T-helper 2 cell (primary cell): ENCODE results near the gene PNMT.
"Not testable (repeated sequence)": the region's sequence is repeated elsewhere in the genome, so short reads cannot be mapped to it uniquely, and the experiment has no call there.

ENCODE experiments used
- DNase-seq, 5 experiments: peaks; one replicate each; pipeline versions ENCODE4 v3.0.0 to v3.0.0-alpha.2; 2012 to 2022

Gene PNMT

DNA sequence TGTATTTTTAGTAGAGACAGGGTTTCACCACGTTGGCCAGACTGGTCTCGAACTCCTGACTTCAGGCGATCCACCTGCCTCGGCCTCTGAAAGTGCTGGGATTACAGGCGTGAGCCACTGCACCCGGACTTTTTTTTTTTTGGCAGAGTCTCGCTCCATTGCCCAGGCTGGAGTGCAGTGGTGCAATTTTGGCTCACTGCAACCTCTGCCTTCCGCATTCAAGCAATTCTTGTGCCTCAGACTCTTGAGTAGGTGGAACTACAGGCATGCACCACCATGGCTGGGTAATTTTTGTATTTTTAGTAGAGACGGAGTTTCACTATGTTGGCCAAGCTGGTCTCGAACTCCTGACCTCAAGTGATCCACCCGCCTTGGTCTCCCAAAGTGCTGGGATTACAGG lies 42.8 kb downstream of the PNMT start:
- not testable (repeated sequence) for DNase-seq

DNA sequence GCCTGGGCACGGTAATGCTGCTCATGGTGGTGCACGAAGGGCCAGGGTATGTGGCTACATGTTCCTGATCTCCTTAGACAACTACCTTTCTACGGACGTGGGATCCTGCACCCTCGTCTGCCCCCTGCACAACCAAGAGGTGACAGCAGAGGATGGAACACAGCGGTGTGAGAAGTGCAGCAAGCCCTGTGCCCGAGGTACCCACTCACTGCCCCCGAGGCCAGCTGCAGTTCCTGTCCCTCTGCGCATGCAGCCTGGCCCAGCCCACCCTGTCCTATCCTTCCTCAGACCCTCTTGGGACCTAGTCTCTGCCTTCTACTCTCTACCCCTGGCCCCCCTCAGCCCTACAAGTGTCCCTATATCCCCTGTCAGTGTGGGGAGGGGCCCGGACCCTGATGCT lies 43.6 kb downstream of the PNMT start:
- DNase-seq: no peak

DNA sequence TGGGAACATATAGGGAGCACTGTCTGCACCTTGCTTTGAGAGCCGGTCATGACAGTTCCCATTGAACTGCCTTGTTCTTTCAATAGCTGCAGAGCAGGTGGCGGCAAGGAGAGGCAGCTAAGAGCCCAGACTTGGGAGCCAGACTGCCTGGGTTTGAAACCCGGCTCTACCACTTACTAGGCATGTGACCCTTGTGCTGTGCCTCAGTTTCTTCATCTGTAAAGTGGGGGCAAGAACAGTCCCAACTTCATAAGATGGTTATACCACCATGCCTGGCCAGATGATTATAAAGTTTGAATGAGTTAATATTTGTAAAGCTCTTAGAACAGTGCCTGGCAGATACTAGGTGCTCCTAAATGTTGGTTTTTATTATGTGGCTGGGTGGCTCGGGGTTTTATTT lies 46.0 kb downstream of the PNMT start:
- DNase-seq: no peak

DNA sequence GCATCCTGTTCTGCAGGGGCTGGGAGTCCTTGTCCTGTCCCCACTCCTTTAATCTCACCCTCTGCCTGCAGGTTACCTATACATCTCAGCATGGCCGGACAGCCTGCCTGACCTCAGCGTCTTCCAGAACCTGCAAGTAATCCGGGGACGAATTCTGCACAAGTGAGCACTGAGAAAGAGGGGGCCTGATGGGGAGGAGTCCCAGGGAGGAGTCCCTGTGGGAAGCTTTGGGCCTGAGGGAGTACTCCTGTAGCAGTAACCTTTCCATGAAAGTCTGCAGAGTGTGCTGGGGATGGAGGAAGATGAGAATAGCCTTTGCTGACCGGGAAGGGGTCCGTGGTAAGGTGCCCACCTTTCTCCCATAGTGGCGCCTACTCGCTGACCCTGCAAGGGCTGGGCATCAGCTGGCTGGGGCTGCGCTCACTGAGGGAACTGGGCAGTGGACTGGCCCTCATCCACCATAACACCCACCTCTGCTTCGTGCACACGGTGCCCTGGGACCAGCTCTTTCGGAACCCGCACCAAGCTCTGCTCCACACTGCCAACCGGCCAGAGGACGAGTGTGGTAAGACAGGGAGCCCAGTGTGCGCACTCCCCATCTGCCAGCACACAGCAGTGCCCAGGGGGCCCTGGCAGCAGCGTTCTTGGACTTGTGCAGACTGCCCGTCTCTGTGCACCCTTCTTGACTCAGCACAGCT lies 47.3 kb downstream of the PNMT start:
- DNase-seq: no peak

DNA sequence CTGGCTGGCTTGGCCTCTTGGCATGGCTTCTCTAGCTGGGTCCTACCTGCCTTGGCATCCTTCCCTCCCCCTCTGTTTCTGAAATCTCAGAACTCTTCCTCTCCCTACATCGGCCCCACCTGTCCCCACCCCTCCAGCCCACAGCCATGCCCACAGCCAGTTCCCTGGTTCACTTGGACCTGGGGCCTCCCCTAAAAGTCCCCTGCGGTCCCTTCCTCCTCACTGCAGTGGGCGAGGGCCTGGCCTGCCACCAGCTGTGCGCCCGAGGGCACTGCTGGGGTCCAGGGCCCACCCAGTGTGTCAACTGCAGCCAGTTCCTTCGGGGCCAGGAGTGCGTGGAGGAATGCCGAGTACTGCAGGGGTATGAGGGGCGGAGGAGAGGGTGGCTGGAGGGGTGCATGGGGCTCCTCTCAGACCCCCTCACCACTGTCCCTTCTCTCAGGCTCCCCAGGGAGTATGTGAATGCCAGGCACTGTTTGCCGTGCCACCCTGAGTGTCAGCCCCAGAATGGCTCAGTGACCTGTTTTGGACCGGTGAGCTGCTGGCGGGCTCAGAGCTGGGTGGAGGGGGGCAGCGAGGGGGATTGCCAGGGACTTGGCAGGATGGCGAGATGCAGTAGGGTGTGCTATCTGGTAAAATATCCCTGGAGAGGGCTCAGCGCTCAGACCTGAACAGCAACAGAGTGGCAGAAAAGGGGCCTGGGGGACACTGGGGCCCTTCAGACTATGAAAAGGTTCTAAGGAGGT lies 48.0 kb downstream of the PNMT start:
- no peak for DNase-seq

DNA sequence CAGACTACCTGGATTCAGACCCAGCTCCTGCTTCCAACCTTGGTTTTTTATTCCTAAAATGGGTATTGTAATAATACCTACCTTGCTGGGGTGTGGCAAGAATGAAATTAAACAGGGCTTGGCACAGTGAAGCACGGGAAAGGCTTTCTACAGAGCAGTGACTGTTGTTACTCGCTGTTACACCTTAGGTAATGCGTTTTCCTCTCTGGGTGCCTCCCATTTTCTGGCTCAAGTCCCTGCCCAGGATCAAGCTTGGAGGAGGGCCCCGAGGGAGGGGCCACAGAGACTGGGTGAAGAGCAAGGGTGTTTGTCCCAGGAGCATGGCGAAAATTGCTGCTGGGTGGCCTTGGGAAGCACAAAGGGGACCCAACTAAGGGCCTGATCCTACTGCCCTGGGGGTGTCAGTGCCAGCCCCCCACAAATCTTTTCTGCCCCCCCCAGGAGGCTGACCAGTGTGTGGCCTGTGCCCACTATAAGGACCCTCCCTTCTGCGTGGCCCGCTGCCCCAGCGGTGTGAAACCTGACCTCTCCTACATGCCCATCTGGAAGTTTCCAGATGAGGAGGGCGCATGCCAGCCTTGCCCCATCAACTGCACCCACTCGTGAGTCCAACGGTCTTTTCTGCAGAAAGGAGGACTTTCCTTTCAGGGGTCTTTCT lies 48.8 kb downstream of the PNMT start:
- no peak for DNase-seq

DNA sequence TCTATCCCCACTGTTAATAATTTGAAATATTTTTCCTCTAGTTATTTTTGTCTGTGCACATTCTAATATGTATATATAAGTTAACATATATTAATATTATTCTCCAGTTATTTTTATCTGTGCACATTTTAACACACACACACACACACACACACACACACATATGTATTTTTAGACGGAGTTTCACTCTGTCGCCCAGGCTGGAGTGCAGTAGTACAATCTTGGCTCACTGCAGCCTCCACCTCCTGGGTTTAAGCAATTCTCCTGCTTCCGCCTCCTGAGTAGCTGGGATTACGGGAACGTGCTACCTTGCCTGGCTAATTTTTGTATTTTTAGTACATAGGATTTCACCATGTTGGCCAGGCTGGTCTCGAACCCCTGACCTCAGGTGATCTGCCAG lies 49.4 kb downstream of the PNMT start:
- DNase-seq: no peak

DNA sequence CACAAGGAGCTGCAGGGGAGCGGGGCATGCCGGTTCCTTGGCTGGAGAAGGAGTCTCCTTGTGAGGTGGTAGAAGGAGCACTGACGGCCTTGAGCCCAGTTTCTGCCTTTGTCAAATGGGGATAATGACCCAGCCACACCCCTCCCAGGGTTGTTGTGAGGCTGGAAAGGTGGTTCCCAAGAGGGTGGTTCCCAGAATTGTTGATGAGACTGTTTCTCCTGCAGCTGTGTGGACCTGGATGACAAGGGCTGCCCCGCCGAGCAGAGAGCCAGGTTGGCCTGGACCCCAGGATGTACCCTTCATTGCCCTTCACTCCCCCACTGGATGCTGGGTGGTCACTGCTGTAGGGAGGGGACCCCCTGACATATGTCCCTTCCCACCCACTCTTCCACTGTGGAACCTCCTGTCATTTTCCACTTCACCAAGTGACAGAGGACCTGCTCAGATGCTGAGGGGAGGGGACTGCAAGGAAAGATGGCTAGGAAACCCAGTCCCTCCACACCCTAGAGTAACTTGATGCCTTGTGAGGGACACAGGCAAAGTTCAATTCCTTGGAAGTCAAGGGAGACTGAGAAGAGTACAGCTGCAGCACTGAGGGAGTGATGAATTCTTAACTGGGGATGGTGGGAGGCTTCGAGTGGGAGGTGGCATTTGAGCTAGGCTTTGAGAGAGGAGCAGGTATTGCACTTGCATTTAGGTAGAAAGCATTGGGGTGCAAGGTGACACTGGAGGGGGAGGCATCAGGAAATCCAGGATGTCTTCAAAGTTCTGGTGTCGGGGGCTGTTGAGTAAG lies 51.5 kb downstream of the PNMT start:
- DNase-seq: no peak
